Tibial artery (tissue), 4 donors: ENCODE results near the gene TRIM67.

ENCODE experiments used
- DNase-seq, 2 donors: peaks; one replicate each; pipeline ENCODE4 v3.0.0-alpha.2; 2019
- H3K27ac ChIP-seq, 2 donors: fragments of 200-600 bp; sonication (generic) in 1 of 2; 1 replicate in 1 of 2; 2 replicates in 1 of 2; pipeline ENCODE4 v1.5.1; 2018 to 2019; ENCODE audit warnings: mild to moderate bottlenecking in 1 of 2
- H3K27me3 ChIP-seq, 2 donors: fragments of 200-600 bp; sonication (generic) in 1 of 2; one replicate each; pipeline versions ENCODE4 v1.5.1 to v1.6.0; 2016 to 2019
- H3K36me3 ChIP-seq, 3 donors: fragments of 200-600 bp; sonication (generic) in 2 of 3; one replicate each; pipeline ENCODE4 v1.5.1; 2016 to 2019; ENCODE audit warnings: mild to moderate bottlenecking in 2 of 3
- H3K4me1 ChIP-seq, 4 donors: fragments of 200-600 bp; sonication (generic) in 2 of 4; 1 replicate in 3 of 4; 2 replicates in 1 of 4; pipeline ENCODE4 v1.5.1; 2016 to 2019
- H3K4me3 ChIP-seq, 2 donors: fragments of 200-600 bp; sonication (generic) in 1 of 2; 1 replicate in 1 of 2; 2 replicates in 1 of 2; pipeline ENCODE4 v1.5.1; 2018 to 2019; ENCODE audit warnings: mild to moderate bottlenecking in 2 of 2
- H3K9me3 ChIP-seq, 3 donors: fragments of 200-600 bp; sonication (generic) in 1 of 3; one replicate each; pipeline ENCODE4 v1.5.1; 2016 to 2019
- intact Hi-C: fragments of 100-400 bp; cut with DNase I; formaldehyde crosslinking; loops from one replicate; pipeline ENCODE4 v1.15.0; 2023; ENCODE audit warnings: low total_unique reads
- TF ChIP-seq, protein P1 (sequence below), 2 experiments: fragments of 200-600 bp in 1 of 2; fragments of 450-650 bp in 1 of 2; IDR thresholded peaks; one replicate each; pipeline ENCODE4 v1.5.1; 2017 to 2019; ENCODE audit warnings: antibody characterized with exemption in 2 of 2, mild to moderate bottlenecking in 1 of 2, moderate library complexity in 1 of 2

The TRIM67 gene

DNA sequence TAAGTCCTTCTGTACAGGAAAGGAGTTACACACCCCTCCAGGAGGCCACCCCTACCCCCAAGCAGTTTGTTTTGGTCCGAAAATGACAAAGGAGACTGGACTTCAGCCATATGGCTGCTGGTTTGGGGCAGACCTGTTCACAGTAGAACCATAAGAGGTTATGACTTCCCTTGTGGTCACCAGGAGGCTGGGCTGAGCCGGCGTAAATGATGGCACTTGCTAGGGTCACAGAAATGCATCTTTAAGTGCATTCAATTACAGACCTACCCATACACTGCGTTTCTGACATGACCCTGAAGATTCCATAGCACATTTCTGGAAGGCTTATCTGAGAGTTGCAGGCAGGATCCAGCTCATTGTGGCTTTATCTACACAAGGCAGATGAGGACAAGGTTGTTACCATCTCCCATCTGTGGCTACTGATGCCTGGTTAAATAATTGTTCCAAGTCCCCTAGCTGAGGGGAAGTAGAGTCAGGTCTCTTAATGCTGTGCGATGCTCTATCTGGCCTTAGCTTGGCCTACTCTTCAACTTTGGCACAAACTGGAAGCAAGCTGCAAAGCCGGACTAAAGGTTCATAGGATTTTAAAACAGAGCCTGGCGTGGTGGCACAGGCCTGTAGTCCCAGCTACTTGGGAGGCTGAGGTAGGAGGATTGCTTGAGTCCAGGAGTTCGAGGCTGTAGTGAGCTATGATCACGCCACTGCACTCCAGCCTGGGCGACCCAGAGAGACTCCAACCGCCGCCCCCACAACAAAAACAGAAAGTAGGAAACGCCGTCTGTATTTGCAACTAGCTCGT, 1.7 kb upstream of the TRIM67 start:
- no peak overlapping the region for H3K4me3 ChIP-seq
- DNase-seq = no peak
- TF ChIP-seq, protein P1, sequence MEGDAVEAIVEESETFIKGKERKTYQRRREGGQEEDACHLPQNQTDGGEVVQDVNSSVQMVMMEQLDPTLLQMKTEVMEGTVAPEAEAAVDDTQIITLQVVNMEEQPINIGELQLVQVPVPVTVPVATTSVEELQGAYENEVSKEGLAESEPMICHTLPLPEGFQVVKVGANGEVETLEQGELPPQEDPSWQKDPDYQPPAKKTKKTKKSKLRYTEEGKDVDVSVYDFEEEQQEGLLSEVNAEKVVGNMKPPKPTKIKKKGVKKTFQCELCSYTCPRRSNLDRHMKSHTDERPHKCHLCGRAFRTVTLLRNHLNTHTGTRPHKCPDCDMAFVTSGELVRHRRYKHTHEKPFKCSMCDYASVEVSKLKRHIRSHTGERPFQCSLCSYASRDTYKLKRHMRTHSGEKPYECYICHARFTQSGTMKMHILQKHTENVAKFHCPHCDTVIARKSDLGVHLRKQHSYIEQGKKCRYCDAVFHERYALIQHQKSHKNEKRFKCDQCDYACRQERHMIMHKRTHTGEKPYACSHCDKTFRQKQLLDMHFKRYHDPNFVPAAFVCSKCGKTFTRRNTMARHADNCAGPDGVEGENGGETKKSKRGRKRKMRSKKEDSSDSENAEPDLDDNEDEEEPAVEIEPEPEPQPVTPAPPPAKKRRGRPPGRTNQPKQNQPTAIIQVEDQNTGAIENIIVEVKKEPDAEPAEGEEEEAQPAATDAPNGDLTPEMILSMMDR (IDR thresholded peaks at IDR 0.05) = no peak
- no peaks in the 10 kb centered on the region for H3K9me3 ChIP-seq
- peaks cover 0 to 79% of the 10 kb centered on the region in 2 donors for H3K27me3 ChIP-seq
- no peak overlapping the region for H3K27ac ChIP-seq
- peaks cover 0 to 33% (median 26%) of the 10 kb centered on the region in 4 donors for H3K4me1 ChIP-seq
- intact Hi-C loops = no loop called here
- no peaks in the 10 kb centered on the region for H3K36me3 ChIP-seq

DNA sequence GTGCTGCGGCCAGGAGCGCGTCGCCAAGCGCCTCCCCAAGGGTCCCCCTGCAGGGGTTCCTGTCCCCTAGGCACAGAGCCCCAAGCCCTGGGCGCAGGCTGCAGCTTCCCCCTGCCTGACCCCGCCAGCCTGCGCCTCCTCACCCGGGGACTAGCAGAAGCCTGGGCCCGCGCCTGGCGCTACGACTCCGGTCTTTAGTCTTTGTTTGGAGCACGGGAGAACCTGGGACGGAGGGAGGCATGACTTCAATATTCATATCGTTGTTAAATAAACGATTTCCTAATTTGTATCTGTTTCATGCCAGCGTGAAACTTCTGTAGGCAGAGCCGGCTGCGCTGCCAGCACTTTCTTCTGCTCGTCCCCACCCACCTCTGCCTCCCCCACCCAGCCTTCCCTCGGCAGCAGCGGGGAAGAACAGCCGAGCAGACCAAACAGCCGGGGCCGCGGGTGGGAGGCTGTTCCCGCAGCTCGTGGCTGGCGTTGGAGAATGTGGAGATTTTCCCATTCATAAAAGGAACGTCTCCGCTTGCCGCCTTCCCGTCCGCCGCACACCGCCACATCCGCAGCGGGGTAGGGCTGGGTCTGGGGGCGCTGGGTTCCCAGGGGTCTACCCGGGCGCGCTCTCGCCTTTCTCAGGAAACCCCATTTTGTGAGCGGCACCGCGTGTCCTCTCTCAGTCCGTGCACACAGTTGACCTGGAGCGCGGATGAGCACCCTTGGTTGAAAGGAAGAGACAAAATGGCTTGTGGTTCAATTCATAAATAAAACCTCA, 777 bp upstream of the TRIM67 start:
- intact Hi-C loops = no loop called here
- H3K9me3 ChIP-seq = no peaks in the 10 kb centered on the region
- TF ChIP-seq, protein P1 (IDR thresholded peaks at IDR 0.05) = no peak
- peaks cover 0 to 33% (median 26%) of the 10 kb centered on the region in 4 donors for H3K4me1 ChIP-seq
- H3K36me3 ChIP-seq = no peaks in the 10 kb centered on the region
- DNase-seq = no peak
- no peak overlapping the region for H3K4me3 ChIP-seq
- H3K27ac ChIP-seq = no peak overlapping the region
- peaks cover 0 to 79% of the 10 kb centered on the region in 2 donors for H3K27me3 ChIP-seq

DNA sequence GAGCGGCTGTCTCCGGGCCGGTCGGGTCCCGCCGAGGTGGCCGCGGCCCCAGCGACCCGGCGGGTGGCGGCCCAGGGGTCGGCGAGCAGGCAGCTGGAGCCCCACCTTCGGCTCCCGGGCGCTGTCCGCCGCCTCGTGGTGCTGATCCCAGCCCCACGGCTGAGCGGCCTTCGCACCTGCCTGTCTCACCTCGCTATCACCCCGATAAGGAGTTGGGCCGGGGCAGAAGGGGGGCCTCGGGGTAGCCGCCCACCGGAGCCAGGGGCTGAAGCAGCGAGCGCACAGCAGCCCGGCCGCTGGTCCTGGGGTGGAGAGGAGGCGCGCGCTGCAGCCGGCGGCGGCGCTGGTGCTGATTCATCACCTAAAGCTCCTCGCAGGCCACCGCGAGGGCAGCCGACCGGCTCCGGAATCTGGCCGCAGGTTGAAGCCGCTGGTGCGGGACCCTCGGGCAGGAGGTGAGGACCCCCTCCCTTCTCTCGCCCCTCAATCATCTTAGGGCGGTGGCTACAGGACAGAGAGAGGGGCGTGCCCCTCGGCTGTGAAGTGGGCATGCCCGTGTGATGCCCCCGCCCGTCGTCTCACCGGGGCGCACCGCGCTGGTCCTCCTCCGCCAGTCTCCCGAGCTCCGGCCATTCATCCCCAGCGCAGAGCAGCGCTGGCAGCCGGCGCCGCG, 575 bp downstream of the TRIM67 start:
- intact Hi-C loops = no loop called here
- no peaks in the 10 kb centered on the region for H3K36me3 ChIP-seq
- H3K4me1 ChIP-seq = peaks cover 0 to 33% (median 26%) of the 10 kb centered on the region in 4 donors
- H3K9me3 ChIP-seq = no peaks in the 10 kb centered on the region
- DNase-seq = no peak
- TF ChIP-seq, protein P1 (IDR thresholded peaks at IDR 0.05) = no peak
- no peak overlapping the region for H3K27ac ChIP-seq
- H3K27me3 ChIP-seq = peaks cover 0 to 72% of the 10 kb centered on the region in 2 donors
- peak overlapping the region; percentile 16 to 27 for H3K4me3 ChIP-seq

DNA sequence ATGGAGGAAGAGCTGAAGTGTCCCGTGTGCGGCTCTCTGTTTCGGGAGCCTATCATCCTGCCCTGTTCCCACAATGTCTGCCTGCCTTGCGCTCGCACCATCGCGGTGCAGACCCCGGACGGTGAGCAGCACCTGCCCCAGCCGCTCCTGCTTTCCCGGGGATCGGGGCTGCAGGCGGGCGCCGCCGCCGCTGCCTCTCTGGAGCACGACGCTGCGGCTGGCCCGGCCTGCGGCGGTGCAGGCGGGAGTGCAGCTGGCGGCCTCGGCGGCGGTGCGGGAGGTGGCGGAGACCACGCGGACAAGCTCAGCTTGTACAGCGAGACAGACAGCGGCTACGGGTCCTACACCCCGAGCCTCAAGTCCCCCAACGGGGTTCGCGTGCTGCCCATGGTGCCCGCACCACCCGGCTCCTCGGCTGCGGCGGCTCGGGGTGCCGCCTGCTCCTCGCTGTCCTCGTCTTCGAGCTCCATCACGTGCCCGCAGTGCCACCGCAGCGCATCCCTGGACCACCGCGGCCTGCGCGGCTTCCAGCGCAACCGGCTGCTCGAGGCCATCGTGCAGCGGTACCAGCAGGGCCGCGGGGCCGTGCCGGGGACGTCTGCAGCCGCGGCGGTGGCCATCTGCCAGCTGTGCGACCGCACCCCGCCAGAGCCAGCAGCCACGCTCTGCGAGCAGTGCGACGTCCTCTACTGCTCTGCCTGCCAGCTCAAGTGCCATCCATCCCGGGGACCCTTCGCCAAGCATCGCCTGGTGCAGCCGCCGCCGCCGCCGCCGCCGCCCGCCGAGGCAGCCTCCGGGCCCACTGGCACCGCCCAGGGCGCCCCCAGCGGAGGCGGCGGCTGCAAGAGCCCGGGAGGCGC, 1.3 kb downstream of the TRIM67 start:
- no peaks in the 10 kb centered on the region for H3K36me3 ChIP-seq
- H3K9me3 ChIP-seq = no peaks in the 10 kb centered on the region
- TF ChIP-seq, protein P1 (IDR thresholded peaks at IDR 0.05) = no peak
- intact Hi-C loops = no loop called here
- DNase-seq = no peak
- peaks cover 0 to 68% of the 10 kb centered on the region in 2 donors for H3K27me3 ChIP-seq
- H3K4me1 ChIP-seq = peaks cover 0 to 33% (median 26%) of the 10 kb centered on the region in 4 donors
- peak overlapping the region in 1 of 2 donors; percentile 27 for H3K4me3 ChIP-seq
- no peak overlapping the region for H3K27ac ChIP-seq
